ENCODE results near the gene GPC6.
"Not testable (repeated sequence)": the region's sequence is repeated elsewhere in the genome, so short reads cannot be mapped to it uniquely, and the experiment has no call there.

Gene GPC6

DNA sequence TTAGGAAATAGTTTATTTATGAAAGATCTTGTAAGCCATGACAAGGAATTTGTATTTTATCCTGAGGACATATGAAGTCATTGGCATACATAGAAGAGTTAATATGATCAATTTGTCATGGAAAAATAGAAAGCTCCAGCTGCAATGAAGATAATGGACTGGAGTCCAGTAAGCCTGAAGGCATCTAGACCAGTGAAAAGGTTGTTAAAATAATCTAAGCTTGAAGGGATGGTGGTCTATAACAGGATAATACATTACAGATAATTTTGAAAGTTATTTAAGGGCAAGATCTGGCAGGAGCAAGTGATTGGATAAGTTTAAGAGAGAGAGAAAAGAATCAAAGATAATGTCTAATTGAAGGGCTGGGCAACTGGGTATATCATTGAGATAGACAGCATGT, 224.2 kb downstream of the GPC6 start:
- TF ChIP-seq, protein P1, sequence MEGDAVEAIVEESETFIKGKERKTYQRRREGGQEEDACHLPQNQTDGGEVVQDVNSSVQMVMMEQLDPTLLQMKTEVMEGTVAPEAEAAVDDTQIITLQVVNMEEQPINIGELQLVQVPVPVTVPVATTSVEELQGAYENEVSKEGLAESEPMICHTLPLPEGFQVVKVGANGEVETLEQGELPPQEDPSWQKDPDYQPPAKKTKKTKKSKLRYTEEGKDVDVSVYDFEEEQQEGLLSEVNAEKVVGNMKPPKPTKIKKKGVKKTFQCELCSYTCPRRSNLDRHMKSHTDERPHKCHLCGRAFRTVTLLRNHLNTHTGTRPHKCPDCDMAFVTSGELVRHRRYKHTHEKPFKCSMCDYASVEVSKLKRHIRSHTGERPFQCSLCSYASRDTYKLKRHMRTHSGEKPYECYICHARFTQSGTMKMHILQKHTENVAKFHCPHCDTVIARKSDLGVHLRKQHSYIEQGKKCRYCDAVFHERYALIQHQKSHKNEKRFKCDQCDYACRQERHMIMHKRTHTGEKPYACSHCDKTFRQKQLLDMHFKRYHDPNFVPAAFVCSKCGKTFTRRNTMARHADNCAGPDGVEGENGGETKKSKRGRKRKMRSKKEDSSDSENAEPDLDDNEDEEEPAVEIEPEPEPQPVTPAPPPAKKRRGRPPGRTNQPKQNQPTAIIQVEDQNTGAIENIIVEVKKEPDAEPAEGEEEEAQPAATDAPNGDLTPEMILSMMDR (IDR thresholded peaks at IDR 0.05; ENCODE audit: low read depth, low read length), result no peak

DNA sequence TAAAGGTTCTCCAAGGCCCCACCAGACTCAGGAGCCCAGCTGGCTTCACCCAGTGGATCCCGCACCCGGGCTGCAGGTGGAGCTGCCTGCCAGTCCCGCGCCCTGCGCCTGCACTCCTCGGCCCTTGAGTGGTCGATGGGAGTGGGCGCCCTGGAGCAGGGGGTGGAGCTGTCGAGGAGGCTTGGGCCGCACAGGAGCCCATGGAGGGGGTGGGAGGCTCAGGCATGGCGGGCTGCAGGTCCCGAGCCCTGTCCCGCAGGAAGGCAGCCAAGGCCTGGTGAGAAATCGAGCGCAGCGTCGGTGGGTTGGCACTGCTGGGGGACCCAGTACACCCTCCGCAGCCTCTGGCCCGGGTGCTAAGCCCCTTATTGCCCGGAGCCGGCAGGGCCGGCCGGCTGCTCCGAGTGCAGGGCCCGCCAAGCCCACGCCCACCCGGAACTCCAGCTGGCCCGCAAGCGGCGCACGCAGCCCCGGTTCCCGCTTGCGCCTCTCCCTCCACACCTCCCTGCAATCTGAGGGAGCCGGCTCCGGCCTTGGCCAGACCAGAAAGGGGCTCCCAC, 228.1 kb downstream of the GPC6 start:
- H3K4me3 ChIP-seq (ENCODE audit: low read depth, low read length), result not testable (repeated sequence)

More for the DNA sequence above, 224.2 kb downstream of the GPC6 start:
- H3K4me3 ChIP-seq (ENCODE audit: low read depth, low read length), result no peak overlapping the region

DNA sequence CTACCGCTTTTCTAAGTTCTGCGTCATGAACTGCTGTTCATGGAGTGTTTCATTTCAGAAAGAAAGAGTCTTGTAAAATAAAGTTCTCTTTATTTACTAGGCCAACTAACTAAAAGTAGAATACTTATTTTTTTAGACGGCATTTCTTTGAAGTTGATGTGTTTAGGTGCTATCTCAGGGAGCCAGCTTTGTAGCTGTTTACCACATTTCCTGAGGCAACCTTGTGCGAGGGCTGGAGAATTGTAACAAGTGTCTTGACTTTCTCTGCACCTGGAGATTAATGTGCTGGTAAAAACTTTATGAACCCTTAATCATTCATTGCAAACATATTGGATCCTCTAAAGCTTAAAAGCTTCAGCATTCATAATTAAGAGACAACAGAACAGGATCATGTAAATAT, 229.3 kb downstream of the GPC6 start:
- no peak overlapping the region for H3K4me3 ChIP-seq (ENCODE audit: low read depth, low read length)
- TF ChIP-seq, protein P1 (IDR thresholded peaks at IDR 0.05; ENCODE audit: low read depth, low read length), result no peak

DNA sequence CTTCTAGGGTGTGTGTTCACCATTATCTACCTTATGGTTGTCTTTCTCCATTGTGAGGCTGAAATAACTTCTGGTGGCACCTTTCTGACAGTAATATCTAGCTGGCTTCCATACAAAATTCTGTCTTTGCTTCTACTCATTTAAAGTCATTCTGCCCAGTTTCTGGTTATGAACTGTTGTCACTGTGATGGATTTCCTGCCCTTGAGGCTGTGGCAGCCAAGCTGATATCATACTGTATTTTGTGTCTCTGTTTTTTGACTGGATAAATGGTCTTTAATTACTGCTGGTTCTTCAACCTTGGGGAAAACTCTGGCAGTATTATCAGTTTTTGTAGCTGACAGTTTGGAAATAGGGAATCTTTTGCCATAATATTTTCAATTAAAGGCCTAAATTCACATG, 233.4 kb downstream of the GPC6 start:
- no peak overlapping the region for H3K4me3 ChIP-seq (ENCODE audit: low read depth, low read length)
- TF ChIP-seq, protein P1 (IDR thresholded peaks at IDR 0.05; ENCODE audit: low read depth, low read length), result no peak

DNA sequence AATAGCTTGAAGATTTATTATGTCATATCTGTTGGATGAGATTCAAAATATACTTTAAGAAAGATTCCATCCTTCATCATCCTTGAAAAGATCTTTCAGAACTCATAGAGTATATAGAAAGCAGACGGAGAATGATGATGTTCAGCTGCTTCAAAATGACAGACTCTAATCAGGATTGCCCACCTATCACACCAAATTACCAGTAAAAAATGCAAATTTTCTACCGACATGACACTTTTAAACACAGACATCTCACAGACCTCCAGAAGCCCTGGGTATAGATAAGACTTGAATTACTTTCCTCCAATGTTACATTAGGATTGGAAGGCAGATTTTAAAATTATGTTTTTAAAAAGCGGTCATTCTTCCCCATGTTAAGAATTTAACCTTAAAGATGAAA, 235.5 kb downstream of the GPC6 start:
- TF ChIP-seq, protein P1 (IDR thresholded peaks at IDR 0.05; ENCODE audit: low read depth, low read length), result no peak
- no peak overlapping the region for H3K4me3 ChIP-seq (ENCODE audit: low read depth, low read length)

DNA sequence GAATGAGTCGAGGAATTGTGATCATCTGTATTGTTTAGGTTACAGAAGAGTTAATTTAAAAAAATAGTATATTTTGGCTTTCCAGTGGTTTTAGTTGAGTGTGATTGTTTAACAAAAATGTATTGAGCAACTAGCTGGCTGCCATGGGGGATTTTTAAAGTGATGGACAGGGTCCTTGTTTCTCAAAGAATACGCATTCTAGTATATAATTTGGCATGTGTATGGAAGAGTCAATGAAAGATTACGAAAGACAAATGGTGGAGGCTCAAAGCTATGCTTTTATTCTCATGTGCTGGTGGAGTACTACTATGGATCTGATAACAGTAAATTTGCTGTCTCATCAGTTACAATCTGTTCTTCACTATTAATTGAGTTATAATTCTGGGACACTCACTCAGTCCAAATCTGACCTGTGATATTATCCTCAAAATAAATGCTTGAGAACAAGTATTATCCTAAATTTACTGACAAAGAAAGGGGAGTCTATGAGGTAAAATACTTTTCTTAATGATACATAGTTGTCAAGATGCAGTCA, 240.0 kb downstream of the GPC6 start:
- H3K4me3 ChIP-seq (ENCODE audit: low read depth, low read length), result no peak overlapping the region
- TF ChIP-seq, protein P1 (IDR thresholded peaks at IDR 0.05; ENCODE audit: low read depth, low read length), result no peak

DNA sequence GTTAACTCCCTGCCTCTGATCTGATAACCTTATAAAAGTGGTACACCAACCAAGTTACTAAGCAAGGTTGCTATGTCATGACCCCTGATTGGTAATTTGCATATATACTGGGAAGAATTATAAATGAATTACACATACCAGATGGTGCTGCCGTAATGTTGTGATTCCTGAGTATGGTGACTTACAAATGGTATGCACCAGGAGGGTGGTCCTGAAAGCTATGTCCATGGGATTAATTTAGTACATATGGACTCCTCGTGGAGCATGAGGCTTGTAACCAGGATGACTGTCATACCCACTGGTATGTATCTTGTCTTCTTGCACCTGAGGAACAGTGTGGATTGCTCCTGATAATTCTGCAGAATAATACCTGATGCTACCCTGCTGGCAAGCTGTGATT, 240.6 kb downstream of the GPC6 start:
- no peak overlapping the region for H3K4me3 ChIP-seq (ENCODE audit: low read depth, low read length)
- TF ChIP-seq, protein P1 (IDR thresholded peaks at IDR 0.05; ENCODE audit: low read depth, low read length), result no peak

DNA sequence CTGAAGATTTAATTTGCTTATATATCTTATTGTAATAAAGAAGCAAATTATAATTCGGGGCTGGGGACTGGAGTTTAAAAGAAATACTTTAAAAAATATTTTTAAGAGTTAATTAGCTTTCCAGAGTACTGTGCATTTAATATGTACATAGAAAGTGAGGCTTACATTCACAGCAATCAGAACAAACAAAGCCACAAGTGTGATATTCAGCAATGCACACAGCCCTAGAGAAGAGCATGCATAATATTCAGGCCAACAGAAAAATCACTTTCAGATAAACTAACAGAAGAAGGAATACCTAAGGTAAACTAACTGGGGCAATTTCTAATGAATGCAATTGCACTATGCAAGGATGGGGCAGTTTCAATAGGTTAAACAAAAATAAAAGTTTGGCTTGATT, 241.8 kb downstream of the GPC6 start:
- TF ChIP-seq, protein P1 (IDR thresholded peaks at IDR 0.05; ENCODE audit: low read depth, low read length), result no peak
- H3K4me3 ChIP-seq (ENCODE audit: low read depth, low read length), result no peak overlapping the region

Data from WI38 (cell line).